Neuron (in vitro differentiated cells): ENCODE data around the gene PGAP3.

Experiments
- H2AFZ ChIP-seq: one replicate; pipeline ENCODE4 v1.6.1; 2013; ENCODE audit warnings: low read depth, mild to moderate bottlenecking, inconsistent platforms, low read length, moderate library complexity
- H3K27me3 ChIP-seq: one replicate; pipeline ENCODE4 v1.6.1; 2013; ENCODE audit warnings: low read length; ENCODE audit not compliant: insufficient read depth
- H3K36me3 ChIP-seq: one replicate; pipeline ENCODE4 v1.6.1; 2013; ENCODE audit warnings: low read length; ENCODE audit not compliant: insufficient read depth
- H3K4me1 ChIP-seq: one replicate; pipeline ENCODE4 v1.6.1; 2013; ENCODE audit warnings: low read length; ENCODE audit not compliant: insufficient read depth
- H3K4me3 ChIP-seq: 2 replicates; pipeline ENCODE4 v1.5.1; 2013; ENCODE audit warnings: mild to moderate bottlenecking, low read length, moderate library complexity
- H3K9me3 ChIP-seq: one replicate; pipeline ENCODE4 v1.6.1; 2013; ENCODE audit warnings: low read length

Gene PGAP3

GRCh38 chr17:39660397-39661385 is 27.2 kb downstream of the PGAP3 start:
- no peaks in the 10 kb centered on the region for H3K4me1 ChIP-seq
- no peak overlapping the region for H2AFZ ChIP-seq
- H3K4me3 ChIP-seq, result no peak overlapping the region
- no peaks in the 10 kb centered on the region for H3K27me3 ChIP-seq
- H3K9me3 ChIP-seq, result no peaks in the 10 kb centered on the region
- H3K36me3 ChIP-seq, result peaks cover 45% of the 10 kb centered on the region

GRCh38 chr17:39660011-39660360 is 27.9 kb downstream of the PGAP3 start:
- H3K27me3 ChIP-seq, result no peaks in the 10 kb centered on the region
- peaks cover 45% of the 10 kb centered on the region for H3K36me3 ChIP-seq
- H3K9me3 ChIP-seq, result no peaks in the 10 kb centered on the region
- no peak overlapping the region for H3K4me3 ChIP-seq
- H2AFZ ChIP-seq, result no peak overlapping the region
- no peaks in the 10 kb centered on the region for H3K4me1 ChIP-seq

- H3K4me1 ChIP-seq, result no peaks in the 10 kb centered on the region
- H3K36me3 ChIP-seq, result peaks cover 45% of the 10 kb centered on the region
- H3K4me3 ChIP-seq, result no peak overlapping the region
- no peaks in the 10 kb centered on the region for H3K9me3 ChIP-seq
- H3K27me3 ChIP-seq, result no peaks in the 10 kb centered on the region
- H2AFZ ChIP-seq, result no peak overlapping the region
Observed at GRCh38 chr17:39659279-39660010, 28.4 kb downstream of the PGAP3 start.

- Histone ChIP-seq H3K9me3 (no peaks in the 10 kb centered on the region), H3K36me3 (peaks cover 45% of the 10 kb centered on the region), H2AFZ (no peak overlapping the region)
Observed at GRCh38 chr17:39658760-39659159, 29.1 kb downstream of the PGAP3 start.

GRCh38 chr17:39658346-39658745 is 29.5 kb downstream of the PGAP3 start:
- no peak overlapping the region for H2AFZ ChIP-seq
- H3K4me1 ChIP-seq, result peaks cover 2% of the 10 kb centered on the region
- H3K4me3 ChIP-seq, result no peak overlapping the region
- peaks cover 45% of the 10 kb centered on the region for H3K36me3 ChIP-seq
- no peaks in the 10 kb centered on the region for H3K9me3 ChIP-seq
- no peaks in the 10 kb centered on the region for H3K27me3 ChIP-seq

More at GRCh38 chr17:39658760-39659159, 29.1 kb downstream of the PGAP3 start:
- no peaks in the 10 kb centered on the region for H3K4me1 ChIP-seq
- H3K27me3 ChIP-seq, result no peaks in the 10 kb centered on the region
- no peak overlapping the region for H3K4me3 ChIP-seq

- Histone ChIP-seq H3K4me1 (peaks cover 20% of the 10 kb centered on the region), H3K4me3 (no peak overlapping the region), H3K27me3 (no peaks in the 10 kb centered on the region), H2AFZ (no peak overlapping the region), H3K36me3 (peaks cover 32% of the 10 kb centered on the region), H3K9me3 (no peaks in the 10 kb centered on the region)
Observed at GRCh38 chr17:39655105-39655504, 32.8 kb downstream of the PGAP3 start.

- Histone ChIP-seq H3K4me1 (peaks cover 20% of the 10 kb centered on the region), H3K9me3 (no peaks in the 10 kb centered on the region), H3K4me3 (no peak overlapping the region), H2AFZ (no peak overlapping the region), H3K36me3 (peaks cover 26% of the 10 kb centered on the region), H3K27me3 (no peaks in the 10 kb centered on the region)
Observed at GRCh38 chr17:39653662-39654331, 34.1 kb downstream of the PGAP3 start.

- Histone ChIP-seq H3K36me3 (peaks cover 24% of the 10 kb centered on the region), H3K9me3 (no peaks in the 10 kb centered on the region), H3K4me1 (peaks cover 20% of the 10 kb centered on the region), H3K4me3 (no peak overlapping the region), H2AFZ (no peak overlapping the region), H3K27me3 (no peaks in the 10 kb centered on the region)
Observed at GRCh38 chr17:39653316-39653661, 34.6 kb downstream of the PGAP3 start.

GRCh38 chr17:39652587-39653315 is 35.1 kb downstream of the PGAP3 start:
- Histone ChIP-seq H3K27me3 (no peaks in the 10 kb centered on the region), H2AFZ (no peak overlapping the region), H3K36me3 (peaks cover 18% of the 10 kb centered on the region), H3K9me3 (no peaks in the 10 kb centered on the region), H3K4me3 (no peak overlapping the region), H3K4me1 (peaks cover 20% of the 10 kb centered on the region)

- no peak overlapping the region for H3K4me3 ChIP-seq
- H3K36me3 ChIP-seq, result peaks cover 15% of the 10 kb centered on the region
- H3K4me1 ChIP-seq, result peaks cover 20% of the 10 kb centered on the region
- no peaks in the 10 kb centered on the region for H3K9me3 ChIP-seq
- H2AFZ ChIP-seq, result no peak overlapping the region
- H3K27me3 ChIP-seq, result no peaks in the 10 kb centered on the region
Observed at GRCh38 chr17:39651923-39652586, 35.8 kb downstream of the PGAP3 start.

GRCh38 chr17:39650121-39650579 is 37.7 kb downstream of the PGAP3 start:
- H2AFZ ChIP-seq, result no peak overlapping the region
- H3K4me3 ChIP-seq, result no peak overlapping the region
- no peaks in the 10 kb centered on the region for H3K27me3 ChIP-seq
- peaks cover 7% of the 10 kb centered on the region for H3K36me3 ChIP-seq
- no peaks in the 10 kb centered on the region for H3K9me3 ChIP-seq
- H3K4me1 ChIP-seq, result peaks cover 20% of the 10 kb centered on the region
